ENCODE data around the gene THBS2. TPM values are rescaled to one million over a fixed set of nuclear protein-coding genes. Genes with fewer than 3 reads are reported as not detected.

The THBS2 gene
- total and polyA plus RNA-seq, 2 of the 8 experiments (the other 6 are each of a cell fraction or from before 2014, with no cell fraction given): 11.0 to 22.5 TPM

DNA sequence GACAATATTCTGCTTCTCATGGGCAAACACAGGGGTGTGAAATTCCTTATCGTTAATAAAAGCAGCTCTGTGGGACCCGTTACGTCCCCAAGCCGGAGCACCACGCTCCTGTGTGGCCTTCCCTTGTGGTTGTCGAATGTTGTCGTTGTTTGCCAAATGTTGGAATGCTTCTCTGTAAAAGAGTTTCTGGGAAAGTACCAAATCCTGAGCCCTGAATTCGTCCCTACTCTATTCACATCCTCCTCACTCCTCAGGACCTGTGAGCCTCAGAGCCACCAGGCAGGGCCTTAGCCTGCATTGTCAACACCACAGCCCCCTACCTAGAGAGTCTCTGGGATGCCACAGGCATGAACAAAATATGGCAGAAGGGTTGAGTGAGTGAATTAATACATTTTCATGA lies 64.0 kb downstream of the THBS2 start:
- Histone ChIP-seq H4K91ac (replicated peaks; ENCODE audit: insufficient read length, low read length) (no peak overlapping the region), H3K23ac (ENCODE audit: insufficient read length) (no peak overlapping the region), H3K27ac (ENCODE audit: low read depth, low read length) (no peak overlapping the region), H2BK20ac (ENCODE audit: low read length) (no peak overlapping the region), H3K14ac (ENCODE audit: insufficient read length) (no peak overlapping the region), H3K4me3 (ENCODE audit: extremely low read depth in 1 of 4, insufficient read depth in 2 of 4, low read depth in 3 of 4, low read length in 4 of 4) (no peak overlapping the region), H3K36me3 (ENCODE audit: control insufficient read depth in 2 of 4, insufficient read depth in 4 of 4, low read length in 3 of 4) (no peaks in the 10 kb centered on the region), H2AK5ac (ENCODE audit: low read depth, low read length) (no peak overlapping the region), H3K9me3 (ENCODE audit: insufficient read depth in 2 of 2, low read depth in 1 of 2, low read length in 1 of 2) (no peaks in the 10 kb centered on the region; a peak in 1 of 4 replicates), H3K79me1 (ENCODE audit: low read depth, low read length) (no peaks in the 10 kb centered on the region), H3K27me3 (replicated peaks in 1 of 4; ENCODE audit: control insufficient read depth in 3 of 4, extremely low read depth in 1 of 4, insufficient read depth in 3 of 4, low read length in 3 of 4) (no peaks in the 10 kb centered on the region), H2AFZ (ENCODE audit: low read length) (no peak overlapping the region), H3K23me2 (ENCODE audit: low read depth, low read length) (no peaks in the 10 kb centered on the region), H4K20me1 (replicated peaks in 1 of 2; ENCODE audit: control insufficient read depth in 1 of 2, insufficient read depth in 2 of 2, low read length in 2 of 2) (no peaks in the 10 kb centered on the region), H4K8ac (ENCODE audit: extremely low read depth, insufficient read depth, low read length) (no peak overlapping the region), H3K79me2 (ENCODE audit: control insufficient read depth in 1 of 2, insufficient read depth in 2 of 2, low read length in 2 of 2) (no peaks in the 10 kb centered on the region), H2BK120ac (replicated peaks; ENCODE audit: low read depth, low read length) (no peak overlapping the region), H4K5ac (ENCODE audit: insufficient read length, low read depth, low read length) (no peak overlapping the region), H3K4me2 (ENCODE audit: insufficient read depth in 1 of 2, low read depth in 2 of 2, low read length in 2 of 2) (no peak overlapping the region), H3K9ac (replicated peaks in 1 of 4; ENCODE audit: extremely low read depth in 1 of 4, low read depth in 3 of 4, low read length in 3 of 4) (no peak overlapping the region), H2BK5ac (ENCODE audit: low read depth, low read length) (no peak overlapping the region), H3K4me1 (replicated peaks in 1 of 4; ENCODE audit: control insufficient read depth in 3 of 4, insufficient read depth in 4 of 4, low read length in 3 of 4) (0 out of 7 replicates have a peak, but pooled peaks cover 0 to 3% (median 0%) of the 10 kb centered on the region in 4 experiments), H3K56ac (replicated peaks; ENCODE audit: insufficient read length, low read depth, low read length) (no peak overlapping the region), H3K4ac (replicated peaks; ENCODE audit: insufficient read length, low read depth, low read length) (no peak overlapping the region), H3K18ac (ENCODE audit: extremely low read depth, low read length) (no peak overlapping the region), H2BK12ac (ENCODE audit: low read depth, low read length) (no peak overlapping the region), H2BK15ac (ENCODE audit: low read length) (no peak overlapping the region)
- DNase-seq (ENCODE audit: low read depth in 1 of 2, low spot score in 2 of 2) (no peak), FAIRE-seq (no peak)
- no peak for TF ChIP-seq CBX8 (IDR thresholded peaks at IDR 0.05; ENCODE audit: borderline replicate concordance, low read depth, low read length)
- WGBS, 2 experiments (ENCODE audit: extremely low coverage in 1 of 2, insufficient coverage in 1 of 2, insufficient read length in 1 of 2, insufficient replicate concordance in 2 of 2, low coverage in 1 of 2, low lambda C conversion rate in 2 of 2, missing lambda C conversion rate in 1 of 2): 80% methylated on average over 8 of the region's 8 CpGs; no CpG with 5 or more reads in 1 of the 2 experiments
- ChIA-PET POLR2A (ENCODE audit: partially characterized antibody) (no interaction called here), CTCF (ENCODE audit: partially characterized antibody) (interaction anchor here (0.6 kb wide), 1 partner anchor 332 kb away, joined by 3 read pairs; no protein-coding TSS in a partner anchor)

All from H1 (cell line).